Small intestine (tissue), 7 donors: ENCODE data around the gene CYGB. TPM values are rescaled to one million over a fixed set of nuclear protein-coding genes. Genes with fewer than 3 reads are reported as not detected.

Experiments used
- DNase-seq, 2 donors: peaks; one replicate each; pipeline versions ENCODE4 v3.0.0 to v3.0.0-alpha.2; 2013
- FAIRE-seq: peaks from 2 replicates; lab custom pipeline; 2012; peaks lifted over from hg19 to GRCh38; lab: Jason Lieb, UNC
- H3K27ac ChIP-seq, 3 donors: one replicate each; pipeline ENCODE4 v1.5.1; 2013; ENCODE audit warnings: low read length in 2 of 3, mild to moderate bottlenecking in 2 of 3, control low read depth in 1 of 3, inconsistent platforms in 1 of 3, low read depth in 1 of 3, moderate library complexity in 1 of 3
- H3K27me3 ChIP-seq, 3 donors: one replicate each; pipeline ENCODE4 v1.6.1; 2013; ENCODE audit warnings: low read length in 3 of 3, inconsistent platforms in 1 of 3; ENCODE audit not compliant: control insufficient read depth in 3 of 3, insufficient read depth in 3 of 3
- H3K36me3 ChIP-seq, 3 donors: one replicate each; pipeline ENCODE4 v1.6.1; 2013; ENCODE audit warnings: low read length in 3 of 3, inconsistent platforms in 1 of 3, low read depth in 1 of 3, mild to moderate bottlenecking in 1 of 3, moderate library complexity in 1 of 3; ENCODE audit not compliant: control insufficient read depth in 3 of 3, insufficient read depth in 2 of 3
- H3K4me1 ChIP-seq, 3 donors: one replicate each; pipeline ENCODE4 v1.6.1; 2013; ENCODE audit warnings: low read length in 2 of 3, inconsistent platforms in 1 of 3, low read depth in 1 of 3, mild to moderate bottlenecking in 1 of 3, moderate library complexity in 1 of 3; ENCODE audit not compliant: control insufficient read depth in 3 of 3, insufficient read depth in 2 of 3
- H3K4me3 ChIP-seq, 3 donors: one replicate each; pipeline ENCODE4 v1.5.1; 2013; ENCODE audit warnings: low read length in 3 of 3, control low read depth in 1 of 3, inconsistent platforms in 1 of 3, low read depth in 1 of 3, mild to moderate bottlenecking in 1 of 3, moderate library complexity in 1 of 3
- H3K9me3 ChIP-seq, 2 donors: one replicate each; pipeline ENCODE4 v1.6.1; 2013; ENCODE audit warnings: low read depth in 1 of 2, low read length in 1 of 2; ENCODE audit not compliant: control insufficient read depth in 2 of 2, insufficient read depth in 1 of 2
- WGBS, 3 donors: extraction: QIAGEN DNeasy Blood & Tissue Kit; methylation state at CpG; one replicate each; pipeline ENCODE4 v1.1.7; 2013; 5-methylcytosine and 5-hydroxymethylcytosine counted together
- polyA plus RNA-seq, 4 donors: library from polyadenylated mRNA; stranded (reverse) in 3 of 4; unstranded in 1 of 4; fragments of 200-250 nt in 3 of 4; fragments of 120-200 nt in 1 of 4; gene quantifications; one replicate each; pipeline versions ENCODE4 v1.2.1 to v1.2.3, GENCODE V29; 2013
- donor health status: healthy with polysubstance abuse.
- donor health status: control.
- donor health status: control.
- donor health status: Bipolar disorder and iron deficiency.
- donor health status: healthy.

The CYGB gene
- polyA plus RNA-seq, 4 donors: 1.1 to 35.4 (median 12.0) TPM

GRCh38 chr17:76546556-76547182, 9.2 kb upstream of the CYGB start:
- FAIRE-seq: no peak
- Histone ChIP-seq H3K4me3 (no peak overlapping the region), H3K27me3 (peaks cover 0 to 24% (median 0%) of the 10 kb centered on the region in 3 donors), H3K36me3 (no peaks in the 10 kb centered on the region), H3K9me3 (no peaks in the 10 kb centered on the region), H3K27ac (peak overlapping the region in 1 of 3 donors; percentile 55), H3K4me1 (peaks cover 0 to 12% (median 9%) of the 10 kb centered on the region in 3 donors)
- whole genome bisulfite sequencing, 3 donors: 14 to 44% (median 29%) methylated on average over 11 of the region's 11 CpGs
- peak in 1 of 2 donors; percentile 80 for DNase-seq

GRCh38 chr17:76545918-76546555, 8.5 kb upstream of the CYGB start:
- Histone ChIP-seq H3K4me3 (no peak overlapping the region), H3K36me3 (no peaks in the 10 kb centered on the region), H3K27me3 (peaks cover 0 to 24% (median 0%) of the 10 kb centered on the region in 3 donors), H3K9me3 (no peaks in the 10 kb centered on the region), H3K27ac (peak overlapping the region in 1 of 3 donors; percentile 26), H3K4me1 (peaks cover 0 to 14% (median 4%) of the 10 kb centered on the region in 3 donors)
- no peak for DNase-seq
- no peak for FAIRE-seq
- 43 to 72% (median 46%) methylated on average over 12 to 13 of the region's 13 CpGs for WGBS, 3 donors

- Histone ChIP-seq H3K9me3 (no peaks in the 10 kb centered on the region), H3K4me1 (peaks cover 0 to 20% (median 4%) of the 10 kb centered on the region in 3 donors), H3K4me3 (no peak overlapping the region), H3K36me3 (no peaks in the 10 kb centered on the region), H3K27me3 (peaks cover 0 to 31% (median 0%) of the 10 kb centered on the region in 3 donors), H3K27ac (peak overlapping the region in 2 of 3 donors; percentile 14 to 19)
- FAIRE-seq (no peak), DNase-seq (no peak)
- WGBS, 3 donors: 54 to 64% (median 63%) methylated on average over 23 to 24 of the region's 24 CpGs
Observed at GRCh38 chr17:76544546-76545365, 7.2 kb upstream of the CYGB start.

- Histone ChIP-seq H3K27ac (peak overlapping the region in 1 of 3 donors; percentile 31), H3K27me3 (peaks cover 0 to 37% (median 0%) of the 10 kb centered on the region in 3 donors), H3K36me3 (no peaks in the 10 kb centered on the region), H3K9me3 (no peaks in the 10 kb centered on the region), H3K4me3 (no peak overlapping the region), H3K4me1 (peaks cover 0 to 20% (median 4%) of the 10 kb centered on the region in 3 donors)
- DNase-seq (no peak), FAIRE-seq (no peak)
- 49 to 71% (median 65%) methylated on average over 22 of the region's 22 CpGs for WGBS, 3 donors
Observed at GRCh38 chr17:76543826-76544545, 6.5 kb upstream of the CYGB start.

DNA sequence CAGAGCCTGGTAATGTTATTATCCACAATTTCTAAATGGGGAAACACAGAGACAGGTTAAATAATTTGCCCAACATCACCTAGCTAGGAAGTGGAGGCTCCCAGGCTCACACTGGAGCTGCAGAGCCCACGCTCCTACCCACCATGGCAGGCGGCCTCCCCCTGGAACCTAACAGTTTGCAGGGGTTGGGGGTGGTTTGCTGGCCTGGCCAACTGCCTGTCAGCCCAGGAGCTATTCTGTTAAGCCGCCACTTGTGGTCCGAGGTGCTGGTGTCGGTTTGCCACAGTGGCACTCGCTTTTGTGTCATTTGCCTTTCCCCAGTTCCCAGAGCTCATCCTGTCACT, 5.9 kb upstream of the CYGB start:
- Histone ChIP-seq H3K4me3 (no peak overlapping the region), H3K4me1 (peaks cover 0 to 20% (median 4%) of the 10 kb centered on the region in 3 donors), H3K9me3 (no peaks in the 10 kb centered on the region), H3K36me3 (no peaks in the 10 kb centered on the region), H3K27me3 (peaks cover 0 to 43% (median 0%) of the 10 kb centered on the region in 3 donors), H3K27ac (peak overlapping the region in 1 of 3 donors; percentile 31)
- no peak for DNase-seq
- WGBS, 3 donors: 79 to 94% (median 81%) methylated on average over 6 of the region's 6 CpGs
- FAIRE-seq: no peak

DNA sequence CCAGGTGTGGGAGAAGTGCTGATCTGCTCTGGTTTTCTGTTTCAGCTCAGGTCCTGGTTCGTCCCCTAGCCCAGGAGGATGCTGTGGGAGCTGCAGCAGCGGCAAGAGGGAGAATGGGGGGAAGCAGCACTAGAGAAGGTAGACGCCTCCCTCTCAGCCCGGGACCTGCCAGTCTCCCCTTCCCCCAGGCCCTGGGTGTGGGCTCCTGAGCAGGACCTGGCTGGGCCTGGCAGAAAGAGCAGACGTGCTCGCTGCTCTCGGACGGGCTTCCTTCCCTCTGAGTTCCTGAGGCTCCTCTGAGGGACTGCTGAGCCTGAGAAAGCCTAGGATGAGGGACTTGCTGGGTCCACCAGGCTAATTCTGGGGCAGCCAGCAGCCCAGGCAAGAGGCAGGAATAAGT, 5.5 kb upstream of the CYGB start:
- no peak for DNase-seq

DNA sequence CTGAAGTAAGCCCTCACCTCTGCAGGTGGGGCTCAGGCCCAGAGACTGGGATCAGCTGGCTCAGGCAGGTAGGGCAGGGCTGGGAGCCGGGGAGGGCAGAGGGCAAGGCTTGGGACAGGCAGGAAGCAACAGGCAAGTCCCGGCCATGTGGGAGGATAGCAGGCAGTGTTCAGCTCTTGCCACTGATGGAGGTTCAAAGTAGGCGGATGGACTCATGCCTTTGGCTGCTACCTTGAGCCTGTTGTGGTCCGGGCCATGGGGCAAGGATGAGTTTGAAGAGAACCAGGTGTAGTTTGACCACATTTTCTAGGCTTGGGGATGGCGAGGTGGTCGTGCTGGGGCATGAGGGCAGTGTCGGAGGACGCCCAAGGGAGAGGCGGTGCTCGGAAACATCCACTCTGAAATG, 5.1 kb upstream of the CYGB start:
- 72 to 78% (median 73%) methylated on average over 10 of the region's 10 CpGs for WGBS, 3 donors
- no peaks in the 10 kb centered on the region for H3K9me3 ChIP-seq
- FAIRE-seq (no peak), DNase-seq (peak in 1 of 2 donors; percentile 45)
- H3K27ac ChIP-seq: no peak overlapping the region
- H3K27me3 ChIP-seq: peaks cover 0 to 47% (median 0%) of the 10 kb centered on the region in 3 donors
- no peak overlapping the region for H3K4me3 ChIP-seq
- no peaks in the 10 kb centered on the region for H3K36me3 ChIP-seq
- peaks cover 0 to 20% (median 4%) of the 10 kb centered on the region in 3 donors for H3K4me1 ChIP-seq

More for the DNA sequence above, 5.5 kb upstream of the CYGB start:
- Histone ChIP-seq H3K4me3 (no peak overlapping the region), H3K27ac (peak overlapping the region in 1 of 3 donors; percentile 31), H3K36me3 (no peaks in the 10 kb centered on the region), H3K4me1 (peaks cover 0 to 20% (median 4%) of the 10 kb centered on the region in 3 donors), H3K27me3 (peaks cover 0 to 47% (median 0%) of the 10 kb centered on the region in 3 donors), H3K9me3 (no peaks in the 10 kb centered on the region)
- whole genome bisulfite sequencing, 3 donors: 90 to 93% (median 90%) methylated on average over 8 of the region's 8 CpGs
- FAIRE-seq: no peak
